HG02571 (cell line): Measurements from ENCODE around the gene RFNG.
A peak's percentile ranks its signal among the peaks of the same experiment; 100 is the strongest.
"Not testable (repeated sequence)": the region's sequence is repeated elsewhere in the genome, so short reads cannot be mapped to it uniquely, and the experiment has no call there.

Source experiments
- ATAC-seq: cut with Tn5 transposase; IDR thresholded peaks from one replicate; pipeline ENCODE4 v1.9.1; 2021; ENCODE audit warnings: mild to moderate bottlenecking, moderate library complexity; ENCODE audit not compliant: unreplicated experiment

Gene RFNG

GRCh38 chr17:82046903-82047302, 4.7 kb downstream of the RFNG start:
- ATAC-seq: no peak

GRCh38 chr17:82045936-82046484, 5.6 kb downstream of the RFNG start:
- ATAC-seq: no peak

GRCh38 chr17:82043507-82043906, 8.1 kb downstream of the RFNG start:
- no peak for ATAC-seq

GRCh38 chr17:82042649-82043048, 9.0 kb downstream of the RFNG start:
- no peak for ATAC-seq

- ATAC-seq: no peak
Measured at GRCh38 chr17:82041144-82041814, 10.3 kb downstream of the RFNG start.

GRCh38 chr17:82039695-82040299, 11.8 kb downstream of the RFNG start:
- no peak for ATAC-seq

- not testable (repeated sequence) for ATAC-seq
Measured at GRCh38 chr17:82038796-82039409, 12.7 kb downstream of the RFNG start.

- ATAC-seq: no peak
Measured at GRCh38 chr17:82037889-82038195, 13.8 kb downstream of the RFNG start.

GRCh38 chr17:82037092-82037888, 14.3 kb downstream of the RFNG start, which contains the start of gene DCXR:
TSS of gene DCXR (minus strand) at chr17:82037697. CDS start at chr17:82037682, 15 bp downstream.
- peak; percentile 84 for ATAC-seq

- ATAC-seq: no peak
Measured at GRCh38 chr17:82036634-82037091, 14.9 kb downstream of the RFNG start.

- ATAC-seq: no peak
Measured at GRCh38 chr17:82035956-82036633, 15.5 kb downstream of the RFNG start.

GRCh38 chr17:82035488-82035887, 16.1 kb downstream of the RFNG start:
- ATAC-seq: no peak

GRCh38 chr17:82034371-82035011, 17.1 kb downstream of the RFNG start:
- ATAC-seq: no peak

GRCh38 chr17:82033359-82034085, 18.1 kb downstream of the RFNG start:
- ATAC-seq: no peak

GRCh38 chr17:82031885-82032627, 19.6 kb downstream of the RFNG start:
- ATAC-seq: no peak

- ATAC-seq: no peak
Measured at GRCh38 chr17:82031303-82031884, 20.2 kb downstream of the RFNG start, which contains the start of gene RAC3. TSS of gene RAC3 (plus strand) at chr17:82031678. CDS start at chr17:82031762, 84 bp downstream.

- no peak for ATAC-seq
Measured at GRCh38 chr17:82030470-82031302, 20.9 kb downstream of the RFNG start.
